Transverse colon (tissue), 4 donors: ENCODE results near the gene CTSA. TPM values are rescaled to one million over a fixed set of nuclear protein-coding genes. Genes with fewer than 3 reads are reported as not detected.

ENCODE experiments used
- DNase-seq: peaks from one replicate; pipeline ENCODE4 v3.0.0-alpha.2; 2019
- H3K27ac ChIP-seq, 4 donors: fragments of 200-600 bp; sonication (generic); 2 replicates each; pipeline ENCODE4 v1.5.1; 2016 to 2018; ENCODE audit warnings: inconsistent platforms in 4 of 4
- H3K27me3 ChIP-seq: fragments of 200-600 bp; sonication (generic); 2 replicates; pipeline ENCODE4 v1.5.1; 2017; ENCODE audit warnings: inconsistent platforms
- H3K36me3 ChIP-seq, 4 donors: fragments of 200-600 bp; sonication (generic); 2 replicates each; pipeline ENCODE4 v1.5.1; 2017 to 2019; ENCODE audit warnings: inconsistent platforms in 4 of 4
- H3K4me1 ChIP-seq, 4 donors: fragments of 200-600 bp; sonication (generic); 2 replicates each; pipeline ENCODE4 v1.5.1; 2017 to 2020; ENCODE audit warnings: inconsistent platforms in 4 of 4
- H3K4me3 ChIP-seq, 4 donors: fragments of 200-600 bp; sonication (generic); 1 replicate in 1 of 4; 2 replicates in 3 of 4; pipeline versions ENCODE4 v1.5.1 to v1.6.1; 2017 to 2019; ENCODE audit warnings: inconsistent platforms in 4 of 4
- H3K9me3 ChIP-seq, 2 donors: fragments of 200-600 bp; sonication (generic); 2 replicates each; pipeline ENCODE4 v1.5.1; 2017 to 2019; ENCODE audit warnings: inconsistent platforms in 2 of 2
- EP300 ChIP-seq: sonication (generic); formaldehyde crosslinking; IDR thresholded peaks from one replicate; pipeline ENCODE4 v1.6.1; 2017; ENCODE audit warnings: antibody characterized with exemption, low read depth
- POLR2A ChIP-seq: fragments of 450-650 bp; IDR thresholded peaks from one replicate; pipeline ENCODE4 v1.6.1; 2016; ENCODE audit warnings: antibody characterized with exemption, mild to moderate bottlenecking, moderate library complexity
- POLR2AphosphoS5 ChIP-seq, 3 donors: sonication (generic); formaldehyde crosslinking; IDR thresholded peaks; one replicate each; pipeline ENCODE4 v1.6.1; 2016; ENCODE audit warnings: antibody characterized with exemption in 3 of 3
- WGBS, 2 donors: methylation state at CpG; one replicate each; pipeline ENCODE4 v1.1.5; 2018; ENCODE audit warnings: low coverage in 1 of 2; 5-methylcytosine and 5-hydroxymethylcytosine counted together
- in situ Hi-C, 4 donors: fragments of 200-750 bp; cut with MboI; loops; one replicate each; pipeline versions ENCODE4 v1.15.0 to v1.15.1; 2017; ENCODE audit warnings: low sequenced_read_pairs in 3 of 4, low pct_ligation_motif_present in 1 of 4, low pct_unique_long_range_greater_than_20kb in 1 of 4
- intact Hi-C: fragments of 100-400 bp; cut with DNase I; formaldehyde crosslinking; loops from one replicate; pipeline ENCODE4 v1.15.1; 2023; ENCODE audit warnings: low total_unique reads
- total RNA-seq, 4 donors: library from RNA; depleted of rRNA; stranded (reverse); fragments of >200 nt; gene quantifications; one replicate each; pipeline ENCODE4 v1.1.0, GENCODE V29; 2016
- TF ChIP-seq, protein P1 (sequence below), 5 experiments: fragments of 200-600 bp in 3 of 5; fragments of 450-650 bp in 2 of 5; sonication (generic) in 3 of 5; IDR thresholded peaks; 1 replicate in 2 of 5; 2 replicates in 3 of 5; pipeline ENCODE4 v1.5.1; 2016 to 2017; ENCODE audit warnings: antibody characterized with exemption in 5 of 5, inconsistent platforms in 3 of 5, mild to moderate bottlenecking in 2 of 5, moderate library complexity in 1 of 5

The CTSA gene
- total RNA-seq, 4 donors from 2014 or later: 197 to 971 (median 466) TPM

DNA sequence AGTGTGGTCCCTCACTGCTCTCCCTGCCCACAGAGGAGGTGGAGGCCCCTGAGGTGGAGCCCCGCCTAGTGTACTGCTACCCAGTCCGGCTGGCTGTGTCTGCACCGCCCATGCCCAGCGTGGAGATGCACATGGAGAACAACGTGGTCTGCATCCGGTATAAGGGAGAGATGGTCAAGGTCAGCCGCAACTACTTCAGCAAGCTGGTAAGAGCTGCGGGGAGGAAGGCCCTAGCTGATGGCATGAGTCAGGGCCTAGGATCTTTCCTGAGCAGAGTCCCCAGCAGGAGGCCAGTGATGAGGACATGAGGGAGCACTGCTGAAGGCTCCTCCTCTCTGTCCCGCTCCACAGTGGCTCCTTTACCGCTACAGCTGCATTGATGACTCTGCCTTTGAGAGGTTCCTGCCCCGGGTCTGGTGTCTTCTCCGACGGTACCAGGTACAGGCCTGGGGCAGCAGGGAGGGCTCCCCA is 54.6 kb downstream of the CTSA start:
- no peak overlapping the region for H3K4me3 ChIP-seq
- no peaks in the 10 kb centered on the region for H3K9me3 ChIP-seq
- peaks cover 0 to 14% (median 0%) of the 10 kb centered on the region in 4 donors for H3K4me1 ChIP-seq
- in situ Hi-C loops: loop anchor here in 1 of 4 donors (10.0 kb wide), 1 partner anchor 121 kb away; the partner anchor contains the start of gene TNNC2
- peaks cover 0 to 71% (median 28%) of the 10 kb centered on the region in 4 donors for H3K36me3 ChIP-seq
- H3K27me3 ChIP-seq: no peaks in the 10 kb centered on the region
- WGBS, 2 donors: 80% methylated on average over 13 of the region's 13 CpGs; no CpG with 5 or more reads in 1 of the 2 donors
- TF ChIP-seq, protein P1, sequence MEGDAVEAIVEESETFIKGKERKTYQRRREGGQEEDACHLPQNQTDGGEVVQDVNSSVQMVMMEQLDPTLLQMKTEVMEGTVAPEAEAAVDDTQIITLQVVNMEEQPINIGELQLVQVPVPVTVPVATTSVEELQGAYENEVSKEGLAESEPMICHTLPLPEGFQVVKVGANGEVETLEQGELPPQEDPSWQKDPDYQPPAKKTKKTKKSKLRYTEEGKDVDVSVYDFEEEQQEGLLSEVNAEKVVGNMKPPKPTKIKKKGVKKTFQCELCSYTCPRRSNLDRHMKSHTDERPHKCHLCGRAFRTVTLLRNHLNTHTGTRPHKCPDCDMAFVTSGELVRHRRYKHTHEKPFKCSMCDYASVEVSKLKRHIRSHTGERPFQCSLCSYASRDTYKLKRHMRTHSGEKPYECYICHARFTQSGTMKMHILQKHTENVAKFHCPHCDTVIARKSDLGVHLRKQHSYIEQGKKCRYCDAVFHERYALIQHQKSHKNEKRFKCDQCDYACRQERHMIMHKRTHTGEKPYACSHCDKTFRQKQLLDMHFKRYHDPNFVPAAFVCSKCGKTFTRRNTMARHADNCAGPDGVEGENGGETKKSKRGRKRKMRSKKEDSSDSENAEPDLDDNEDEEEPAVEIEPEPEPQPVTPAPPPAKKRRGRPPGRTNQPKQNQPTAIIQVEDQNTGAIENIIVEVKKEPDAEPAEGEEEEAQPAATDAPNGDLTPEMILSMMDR (IDR thresholded peaks at IDR 0.05): no peak
- TF ChIP-seq EP300: no peak
- TF ChIP-seq POLR2AphosphoS5 (IDR thresholded peaks at IDR 0.05): no peak
- no peak for TF ChIP-seq POLR2A
- intact Hi-C loops: no loop called here
- DNase-seq: no peak
- peak overlapping the region in 3 of 4 donors; percentile 35 to 53 (median 51) for H3K27ac ChIP-seq

DNA sequence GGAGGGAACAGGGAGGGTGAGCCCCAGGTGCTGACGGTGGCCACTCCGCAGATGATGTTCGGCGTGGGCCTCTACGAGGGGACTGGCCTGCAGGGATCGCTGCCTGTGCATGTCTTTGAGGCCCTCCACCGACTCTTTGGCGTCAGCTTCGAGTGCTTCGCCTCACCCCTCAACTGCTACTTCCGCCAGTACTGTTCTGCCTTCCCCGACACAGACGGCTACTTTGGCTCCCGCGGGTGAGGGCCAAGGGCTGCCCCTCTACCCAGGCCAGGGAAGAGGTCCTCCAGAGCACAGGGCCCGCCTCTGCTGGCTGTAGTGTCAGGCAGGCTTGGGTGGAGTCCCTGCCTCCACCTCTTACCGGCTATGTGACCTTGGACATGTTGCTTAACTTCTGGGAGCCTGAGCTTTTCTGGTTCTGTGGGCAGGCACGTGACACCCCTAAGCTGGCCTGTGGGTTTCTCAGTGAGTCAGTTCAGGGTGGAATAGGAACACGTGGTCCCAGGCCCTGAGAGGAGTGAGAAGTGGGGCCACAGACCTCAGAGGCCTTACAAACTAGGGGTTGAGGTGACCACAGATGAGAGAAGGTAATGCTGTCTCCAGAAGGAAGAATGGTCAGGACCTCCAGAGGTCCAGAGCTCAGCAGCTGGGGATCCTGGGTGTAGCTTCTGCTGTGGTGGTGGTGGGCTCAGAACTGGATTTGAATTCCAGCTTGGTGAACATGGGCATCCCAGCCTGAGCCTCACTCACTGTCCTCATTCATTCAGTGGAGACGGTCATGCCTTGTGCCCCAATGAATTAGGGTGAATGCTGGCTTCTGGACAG is 55.2 kb downstream of the CTSA start:
- WGBS, 2 donors: 75% methylated on average over 19 of the region's 20 CpGs; no CpG with 5 or more reads in 1 of the 2 donors
- TF ChIP-seq EP300 (no peak), POLR2A (no peak), POLR2AphosphoS5 (IDR thresholded peaks at IDR 0.05) (no peak)
- TF ChIP-seq, protein P1 (IDR thresholded peaks at IDR 0.05): no peak
- DNase-seq: peak; percentile 54
- H3K27me3 ChIP-seq: no peaks in the 10 kb centered on the region
- H3K4me1 ChIP-seq: peaks cover 0 to 14% (median 0%) of the 10 kb centered on the region in 4 donors
- in situ Hi-C loops (loop anchor here in 1 of 4 donors (10.0 kb wide), 1 partner anchor 122 kb away; the partner anchor contains the start of gene TNNC2), intact Hi-C loops (no loop called here)
- peaks cover 0 to 65% (median 24%) of the 10 kb centered on the region in 4 donors for H3K36me3 ChIP-seq
- peak overlapping the region in 3 of 4 donors; percentile 35 to 53 (median 51) for H3K27ac ChIP-seq
- no peaks in the 10 kb centered on the region for H3K9me3 ChIP-seq
- no peak overlapping the region for H3K4me3 ChIP-seq

DNA sequence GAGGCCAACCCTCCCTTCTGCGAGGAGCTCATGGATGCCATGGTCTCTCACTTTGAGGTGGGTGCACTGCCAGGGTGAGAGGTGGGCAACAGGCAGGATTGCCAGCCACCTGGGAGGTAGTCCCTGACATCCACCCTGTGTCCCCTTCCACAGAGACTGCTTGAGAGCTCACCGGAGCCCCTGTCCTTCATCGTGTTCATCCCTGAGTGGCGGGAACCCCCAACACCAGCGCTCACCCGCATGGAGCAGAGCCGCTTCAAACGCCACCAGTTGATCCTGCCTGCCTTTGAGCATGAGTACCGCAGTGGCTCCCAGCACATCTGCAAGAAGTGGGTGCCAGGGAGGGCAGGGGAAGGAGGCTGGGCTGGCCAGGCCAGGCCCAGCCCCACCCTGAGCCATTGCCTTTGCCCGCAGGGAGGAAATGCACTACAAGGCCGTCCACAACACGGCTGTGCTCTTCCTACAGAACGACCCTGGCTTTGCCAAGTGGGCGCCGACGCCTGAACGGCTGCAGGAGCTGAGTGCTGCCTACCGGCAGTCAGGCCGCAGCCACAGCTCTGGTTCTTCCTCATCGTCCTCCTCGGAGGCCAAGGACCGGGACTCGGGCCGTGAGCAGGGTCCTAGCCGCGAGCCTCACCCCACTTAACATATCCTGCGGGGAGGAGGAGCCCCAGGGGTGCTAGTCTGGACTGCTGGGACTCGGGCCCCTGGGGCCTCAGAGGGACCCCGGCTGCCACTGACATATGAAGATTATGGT is 56.2 kb downstream of the CTSA start:
- H3K9me3 ChIP-seq: no peaks in the 10 kb centered on the region
- in situ Hi-C loops: loop anchor here in 1 of 4 donors (10.0 kb wide), 1 partner anchor 122 kb away; the partner anchor contains the start of gene TNNC2
- intact Hi-C loops: no loop called here
- 70 to 82% methylated on average over 4 to 28 of the region's 29 CpGs for WGBS, 2 donors
- no peaks in the 10 kb centered on the region for H3K27me3 ChIP-seq
- peaks cover 0 to 14% (median 0%) of the 10 kb centered on the region in 4 donors for H3K4me1 ChIP-seq
- H3K4me3 ChIP-seq: no peak overlapping the region
- peaks cover 0 to 65% (median 26%) of the 10 kb centered on the region in 4 donors for H3K36me3 ChIP-seq
- TF ChIP-seq POLR2AphosphoS5 (IDR thresholded peaks at IDR 0.05): no peak
- no peak for TF ChIP-seq POLR2A
- TF ChIP-seq, protein P1 (IDR thresholded peaks at IDR 0.05): no peak
- TF ChIP-seq EP300: no peak
- no peak for DNase-seq
- peak overlapping the region in 1 of 4 donors; percentile 5 for H3K27ac ChIP-seq
